Sigmoid colon (tissue), 7 donors: ENCODE measurements around the gene RAB27B. TPM values are rescaled to one million over a fixed set of nuclear protein-coding genes. Genes with fewer than 3 reads are reported as not detected.
"Not testable (repeated sequence)": the region's sequence is repeated elsewhere in the genome, so short reads cannot be mapped to it uniquely, and the experiment has no call there.

Experiments
- DNase-seq: peaks from one replicate; pipeline ENCODE4 v3.0.0-alpha.2; 2019
- H3K27ac ChIP-seq, 4 donors: fragments of 200-600 bp; sonication (generic); one replicate each; pipeline ENCODE4 v1.5.1; 2016 to 2019; ENCODE audit warnings: mild to moderate bottlenecking in 1 of 4
- H3K27me3 ChIP-seq, 3 donors: fragments of 200-600 bp; sonication (generic); one replicate each; pipeline ENCODE4 v1.5.1; 2019; ENCODE audit warnings: mild to moderate bottlenecking in 1 of 3
- H3K36me3 ChIP-seq, 4 donors: fragments of 200-600 bp; sonication (generic); one replicate each; pipeline ENCODE4 v1.5.1; 2016 to 2019
- H3K4me1 ChIP-seq, 4 donors: fragments of 200-600 bp; sonication (generic); one replicate each; pipeline ENCODE4 v1.5.1; 2017 to 2019
- H3K4me3 ChIP-seq, 4 donors: fragments of 200-600 bp; sonication (generic); one replicate each; pipeline ENCODE4 v1.5.1; 2017 to 2019; ENCODE audit warnings: mild to moderate bottlenecking in 2 of 4, moderate library complexity in 1 of 4
- H3K9me3 ChIP-seq, 4 donors: fragments of 200-600 bp in 3 of 4; sonication (generic) in 3 of 4; one replicate each; pipeline versions ENCODE4 v1.5.1 to v1.6.1; 2013 to 2019
- EP300 ChIP-seq, 4 donors: sonication (generic); formaldehyde crosslinking; IDR thresholded peaks; one replicate each; pipeline ENCODE4 v1.6.1; 2017; ENCODE audit warnings: antibody characterized with exemption in 4 of 4
- POLR2A ChIP-seq, 2 donors: fragments of 450-650 bp; IDR thresholded peaks; one replicate each; pipeline ENCODE4 v1.6.1; 2016; ENCODE audit warnings: antibody characterized with exemption in 2 of 2, mild to moderate bottlenecking in 2 of 2, moderate library complexity in 2 of 2
- POLR2AphosphoS5 ChIP-seq, 4 donors: sonication (generic); formaldehyde crosslinking; IDR thresholded peaks; one replicate each; pipeline ENCODE4 v1.6.1; 2017; ENCODE audit warnings: antibody characterized with exemption in 4 of 4
- WGBS, 2 donors: extraction: QIAGEN DNeasy Blood & Tissue Kit; methylation state at CpG; one replicate each; pipeline ENCODE4 v1.1.7; 2013; 5-methylcytosine and 5-hydroxymethylcytosine counted together
- intact Hi-C: fragments of 100-400 bp; cut with DNase I; formaldehyde crosslinking; loops from one replicate; pipeline ENCODE4 v1.15.1; 2023
- polyA plus RNA-seq, 3 donors: library from polyadenylated mRNA; stranded (reverse); fragments of 200-250 nt; gene quantifications; one replicate each; pipeline ENCODE4 v1.2.3, GENCODE V29; 2013
- total RNA-seq, 4 donors: library from RNA; depleted of rRNA; stranded (reverse); fragments of >200 nt; gene quantifications; one replicate each; pipeline ENCODE4 v1.1.0, GENCODE V29; 2016
- TF ChIP-seq, protein P1 (sequence below), 4 experiments: fragments of 450-650 bp in 3 of 4; fragments of 200-600 bp in 1 of 4; IDR thresholded peaks; one replicate each; pipeline ENCODE4 v1.5.1; 2016 to 2019; ENCODE audit warnings: antibody characterized with exemption in 4 of 4, mild to moderate bottlenecking in 3 of 4, moderate library complexity in 2 of 4
- donor health status: healthy with polysubstance abuse.
- donor health status: Bipolar disorder and iron deficiency.
- donor health status: healthy.

The RAB27B gene
- total and polyA plus RNA-seq, 7 donors: 0.27 to 6.0 (median 1.4) TPM

DNA sequence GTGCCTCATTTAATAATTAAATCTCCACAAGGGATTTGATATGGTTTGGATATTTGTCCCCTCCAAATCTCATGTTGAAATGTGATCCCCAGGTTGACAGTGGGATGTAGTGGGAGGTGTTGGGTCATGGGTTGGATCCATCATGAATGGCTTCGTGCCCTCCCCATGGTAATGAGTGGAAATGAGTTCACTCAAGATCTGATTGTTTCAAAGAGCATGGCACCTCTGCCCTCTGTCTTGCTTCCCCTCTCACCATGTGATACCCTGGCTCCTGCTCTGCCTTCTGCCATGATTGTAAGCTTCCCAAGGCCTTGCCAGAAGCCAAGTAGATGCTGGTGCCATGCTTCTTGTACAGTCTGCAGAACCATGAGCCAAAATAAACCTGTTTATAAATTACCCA is 15.0 kb upstream of the RAB27B start:
- H3K27ac ChIP-seq: no peak overlapping the region

DNA sequence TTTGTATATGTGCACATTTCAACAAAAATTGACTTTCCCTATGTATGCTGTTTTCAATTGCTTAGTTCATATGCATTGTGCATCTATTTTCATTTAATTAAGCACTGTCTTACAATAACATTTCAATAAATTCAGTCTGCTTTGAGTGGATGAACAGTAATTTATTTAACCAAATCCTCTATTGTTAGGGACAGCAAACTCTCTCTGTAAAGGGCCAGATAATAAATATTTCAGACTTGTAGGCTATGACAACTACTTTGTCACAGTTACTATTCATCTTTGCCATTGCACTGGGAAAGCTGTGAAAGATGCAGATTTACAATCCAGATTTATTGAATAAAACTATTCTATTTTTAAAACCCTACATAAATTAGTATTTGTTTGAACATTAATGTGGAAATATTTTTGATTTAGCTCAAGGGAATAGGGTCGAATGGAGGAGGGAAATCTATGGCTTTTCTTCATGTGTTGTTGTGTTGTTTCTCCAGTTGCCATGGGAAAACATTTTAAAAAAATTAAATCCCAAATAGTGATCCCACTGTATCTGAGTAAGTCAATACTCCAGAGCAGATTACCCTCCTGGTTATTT is 14.2 kb upstream of the RAB27B start:
- H3K36me3 ChIP-seq: no peaks in the 10 kb centered on the region
- no peaks in the 10 kb centered on the region for H3K9me3 ChIP-seq
- WGBS, 2 donors: 55% methylated on average over 1 of the region's 1 CpG
- intact Hi-C loops: no loop called here
- H3K4me3 ChIP-seq: no peak overlapping the region
- H3K27me3 ChIP-seq: no peaks in the 10 kb centered on the region
- no peak for DNase-seq
- no peak overlapping the region for H3K27ac ChIP-seq
- TF ChIP-seq, protein P1, sequence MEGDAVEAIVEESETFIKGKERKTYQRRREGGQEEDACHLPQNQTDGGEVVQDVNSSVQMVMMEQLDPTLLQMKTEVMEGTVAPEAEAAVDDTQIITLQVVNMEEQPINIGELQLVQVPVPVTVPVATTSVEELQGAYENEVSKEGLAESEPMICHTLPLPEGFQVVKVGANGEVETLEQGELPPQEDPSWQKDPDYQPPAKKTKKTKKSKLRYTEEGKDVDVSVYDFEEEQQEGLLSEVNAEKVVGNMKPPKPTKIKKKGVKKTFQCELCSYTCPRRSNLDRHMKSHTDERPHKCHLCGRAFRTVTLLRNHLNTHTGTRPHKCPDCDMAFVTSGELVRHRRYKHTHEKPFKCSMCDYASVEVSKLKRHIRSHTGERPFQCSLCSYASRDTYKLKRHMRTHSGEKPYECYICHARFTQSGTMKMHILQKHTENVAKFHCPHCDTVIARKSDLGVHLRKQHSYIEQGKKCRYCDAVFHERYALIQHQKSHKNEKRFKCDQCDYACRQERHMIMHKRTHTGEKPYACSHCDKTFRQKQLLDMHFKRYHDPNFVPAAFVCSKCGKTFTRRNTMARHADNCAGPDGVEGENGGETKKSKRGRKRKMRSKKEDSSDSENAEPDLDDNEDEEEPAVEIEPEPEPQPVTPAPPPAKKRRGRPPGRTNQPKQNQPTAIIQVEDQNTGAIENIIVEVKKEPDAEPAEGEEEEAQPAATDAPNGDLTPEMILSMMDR (IDR thresholded peaks at IDR 0.05): no peak
- no peaks in the 10 kb centered on the region for H3K4me1 ChIP-seq

More for the DNA sequence above, 15.0 kb upstream of the RAB27B start:
- Histone ChIP-seq H3K27me3 (no peaks in the 10 kb centered on the region), H3K9me3 (no peaks in the 10 kb centered on the region), H3K4me1 (no peaks in the 10 kb centered on the region), H3K36me3 (no peaks in the 10 kb centered on the region), H3K4me3 (no peak overlapping the region)
- no peak for DNase-seq
- intact Hi-C loops: no loop called here
- TF ChIP-seq POLR2AphosphoS5 (IDR thresholded peaks at IDR 0.05) (no peak), POLR2A (IDR thresholded peaks at IDR 0.05) (no peak), EP300 (IDR thresholded peaks at IDR 0.05) (no peak)
- TF ChIP-seq, protein P1 (IDR thresholded peaks at IDR 0.05): no peak
- WGBS, 2 donors: 82 to 92% methylated on average over 1 of the region's 1 CpG

DNA sequence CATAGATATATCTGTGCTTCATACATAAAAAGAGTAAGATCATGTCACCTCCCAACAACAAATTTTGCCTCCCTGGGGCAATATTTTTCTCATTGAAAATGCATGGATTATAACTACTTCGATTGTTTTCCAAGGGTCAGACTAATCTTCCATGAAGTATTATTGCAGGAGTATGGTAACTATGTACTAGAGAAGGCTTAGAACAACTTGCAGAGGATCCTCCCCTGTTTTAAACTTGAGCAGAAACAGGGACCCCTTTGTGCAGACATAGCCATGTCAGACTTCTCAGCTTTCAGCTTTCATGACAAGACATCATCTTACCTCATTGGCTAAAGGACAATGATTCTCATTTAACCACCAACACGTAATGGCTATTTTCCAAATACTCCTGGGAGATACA is 13.2 kb upstream of the RAB27B start:
- Histone ChIP-seq H3K27ac (no peak overlapping the region), H3K4me3 (no peak overlapping the region), H3K9me3 (no peaks in the 10 kb centered on the region), H3K4me1 (no peaks in the 10 kb centered on the region), H3K27me3 (no peaks in the 10 kb centered on the region), H3K36me3 (no peaks in the 10 kb centered on the region)
- 89 to 93% methylated on average over 2 of the region's 2 CpGs for WGBS, 2 donors
- intact Hi-C loops: no loop called here
- DNase-seq: no peak
- TF ChIP-seq POLR2A (IDR thresholded peaks at IDR 0.05) (no peak), EP300 (IDR thresholded peaks at IDR 0.05) (no peak), POLR2AphosphoS5 (IDR thresholded peaks at IDR 0.05) (no peak)
- TF ChIP-seq, protein P1 (IDR thresholded peaks at IDR 0.05): no peak

DNA sequence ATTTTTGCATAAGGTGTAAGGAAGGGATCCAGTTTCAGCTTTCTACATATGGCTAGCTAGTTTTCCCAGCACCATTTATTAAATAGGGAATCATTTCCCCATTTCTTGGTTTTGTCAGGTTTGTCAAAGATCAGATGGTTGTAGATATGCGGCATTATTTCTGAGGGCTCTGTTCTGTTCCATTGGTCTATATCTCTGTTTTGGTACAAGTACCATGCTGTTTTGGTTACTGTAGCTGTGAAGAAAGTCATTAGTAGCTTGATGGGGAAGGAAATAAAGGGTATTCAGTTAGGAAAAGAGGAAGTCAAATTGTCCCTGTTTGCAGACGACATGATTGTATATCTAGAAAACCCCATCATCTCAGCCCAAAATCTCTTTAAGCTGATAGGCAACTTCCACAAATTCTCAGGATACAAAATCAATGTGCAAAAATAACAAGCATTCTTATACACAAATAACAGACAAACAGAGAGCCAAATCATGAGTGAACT is 7.4 kb upstream of the RAB27B start:
- 72 to 86% methylated on average over 2 of the region's 2 CpGs for WGBS, 2 donors
- H3K4me1 ChIP-seq, DNase-seq, H3K9me3 ChIP-seq, H3K36me3 ChIP-seq, H3K27me3 ChIP-seq, H3K4me3 ChIP-seq, intact Hi-C loops, H3K27ac ChIP-seq: not testable (repeated sequence)

DNA sequence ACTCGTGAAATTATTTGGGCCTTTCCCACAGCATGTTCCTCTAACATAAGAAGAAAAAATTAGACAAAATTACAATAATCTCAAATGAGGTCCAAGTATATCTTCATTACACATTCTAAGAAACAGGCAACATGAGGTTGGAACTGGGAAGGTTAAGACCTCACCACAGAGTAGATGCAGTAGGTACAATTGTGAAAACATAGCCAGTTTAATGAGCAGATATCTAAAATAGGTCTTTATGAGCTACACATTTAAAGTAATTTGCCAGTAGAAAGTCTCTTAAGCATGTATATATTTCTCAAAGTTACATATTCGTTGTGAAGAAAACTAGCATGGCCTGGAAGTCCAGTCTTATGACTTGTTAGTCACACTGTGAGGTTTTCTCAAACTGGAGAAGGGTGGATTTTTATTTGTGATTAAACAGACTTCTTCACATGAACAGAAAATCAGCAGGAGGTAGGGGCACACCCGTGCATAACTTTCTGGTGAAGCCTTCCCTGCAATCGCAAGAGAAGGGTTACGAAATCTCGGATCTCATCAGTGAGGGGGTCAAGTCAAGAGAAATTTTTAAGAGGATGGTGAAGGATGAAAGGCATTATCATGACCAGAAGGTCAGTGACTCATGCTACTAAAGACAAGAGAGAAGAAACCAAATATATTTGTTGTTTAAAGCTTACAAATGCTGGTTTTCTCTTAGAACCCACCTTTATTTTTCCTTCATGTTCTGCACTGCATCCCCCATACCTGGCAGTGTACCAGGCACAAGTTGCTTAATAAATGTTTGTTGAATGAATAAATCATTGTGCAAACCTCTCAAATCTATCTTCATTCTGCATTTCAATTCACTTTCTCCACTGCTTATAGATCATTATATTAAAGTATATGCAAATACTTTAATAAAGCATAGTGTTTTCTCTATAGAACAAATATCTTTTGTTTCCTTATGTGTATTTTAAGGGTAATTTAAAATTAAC is 5.1 kb upstream of the RAB27B start:
- WGBS, 2 donors: 84 to 85% methylated on average over 6 of the region's 6 CpGs

More for the DNA sequence above, 5.1 kb upstream of the RAB27B start:
- no peak for DNase-seq
- H3K27me3 ChIP-seq: no peaks in the 10 kb centered on the region
- no peaks in the 10 kb centered on the region for H3K36me3 ChIP-seq
- peaks cover 0 to 4% (median 2%) of the 10 kb centered on the region in 4 donors for H3K4me1 ChIP-seq
- H3K4me3 ChIP-seq: no peak overlapping the region
- TF ChIP-seq EP300 (IDR thresholded peaks at IDR 0.05) (no peak), POLR2AphosphoS5 (IDR thresholded peaks at IDR 0.05) (no peak), POLR2A (IDR thresholded peaks at IDR 0.05) (no peak)
- TF ChIP-seq, protein P1 (IDR thresholded peaks at IDR 0.05): no peak
- no peak overlapping the region for H3K27ac ChIP-seq
- H3K9me3 ChIP-seq: no peaks in the 10 kb centered on the region
- intact Hi-C loops: no loop called here
